Bronchial epithelial cell (primary cell): Measurements from ENCODE around the gene CADM2. TPM values are rescaled to one million over a fixed set of nuclear protein-coding genes. Genes with fewer than 3 reads are reported as not detected.
"Not testable (repeated sequence)": the region's sequence is repeated elsewhere in the genome, so short reads cannot be mapped to it uniquely, and the experiment has no call there.

Experiments used
- DNase-seq: peaks from one replicate; pipeline ENCODE4 v3.0.0-alpha.2; 2010; ENCODE audit warnings: low read depth
- FAIRE-seq: peaks from 2 replicates; lab custom pipeline; 2011; peaks lifted over from hg19 to GRCh38; lab: Jason Lieb, UNC
- H3K27me3 ChIP-seq: 2 replicates; pipeline ENCODE4 v1.5.1; 2011; ENCODE audit warnings: low read length; ENCODE audit not compliant: control insufficient read depth, insufficient read depth
- H3K36me3 ChIP-seq: 2 replicates; pipeline ENCODE4 v1.5.1; 2011; ENCODE audit warnings: low read length; ENCODE audit not compliant: control insufficient read depth, insufficient read depth
- H3K4me3 ChIP-seq: 2 replicates; pipeline ENCODE4 v1.5.1; 2011; ENCODE audit warnings: mild to moderate bottlenecking, low read depth, low read length, control low read depth
- CTCF ChIP-seq: IDR thresholded peaks from 2 replicates; pipeline ENCODE4 v1.5.1; 2011; ENCODE audit warnings: mild to moderate bottlenecking, moderate library complexity, low read length, control low read depth, inconsistent platforms; ENCODE audit not compliant: insufficient read depth, severe bottlenecking
- total RNA-seq: library from RNA; depleted of rRNA; stranded (reverse); fragments of >200 nt; gene quantifications from 2 replicates; pipeline ENCODE4 v1.2.1, GENCODE V29; 2014

CADM2 gene
- total RNA-seq, 1 donor from 2014 or later, result under 0.01 TPM

- no peak for TF ChIP-seq CTCF
- FAIRE-seq, result no peak
- H3K36me3 ChIP-seq, result no peaks in the 10 kb centered on the region
- no peaks in the 10 kb centered on the region for H3K27me3 ChIP-seq
- DNase-seq, result no peak
- no peak overlapping the region for H3K4me3 ChIP-seq
Observed at GRCh38 chr3:85939074-85939482, 980.3 kb downstream of the CADM2 start.

- Histone ChIP-seq H3K4me3 (no peak overlapping the region), H3K27me3 (no peaks in the 10 kb centered on the region), H3K36me3 (no peaks in the 10 kb centered on the region)
- DNase-seq (no peak), FAIRE-seq (no peak)
- no peak for TF ChIP-seq CTCF
Observed at GRCh38 chr3:85950435-85950834, 991.6 kb downstream of the CADM2 start.

GRCh38 chr3:85960793-85961192, 1002.0 kb downstream of the CADM2 start:
- FAIRE-seq, result no peak
- H3K36me3 ChIP-seq, result no peaks in the 10 kb centered on the region
- H3K27me3 ChIP-seq, result no peaks in the 10 kb centered on the region
- DNase-seq, result no peak
- TF ChIP-seq CTCF, result no peak
- H3K4me3 ChIP-seq, result no peak overlapping the region

- FAIRE-seq (no peak), DNase-seq (no peak)
- Histone ChIP-seq H3K27me3 (no peaks in the 10 kb centered on the region), H3K36me3 (no peaks in the 10 kb centered on the region), H3K4me3 (no peak overlapping the region)
- no peak for TF ChIP-seq CTCF
Observed at GRCh38 chr3:85977615-85978338, 1019.0 kb downstream of the CADM2 start.

GRCh38 chr3:85979034-85979433, 1020.2 kb downstream of the CADM2 start:
- TF ChIP-seq CTCF, result no peak
- FAIRE-seq (no peak), DNase-seq (no peak)
- Histone ChIP-seq H3K36me3 (no peaks in the 10 kb centered on the region), H3K4me3 (no peak overlapping the region), H3K27me3 (no peaks in the 10 kb centered on the region)

- DNase-seq, FAIRE-seq, H3K27me3 ChIP-seq, H3K4me3 ChIP-seq, H3K36me3 ChIP-seq: not testable (repeated sequence)
Observed at GRCh38 chr3:85989581-85989980, 1030.8 kb downstream of the CADM2 start.
